HG03558 (cell line): ENCODE results near the gene ZBTB42.
A peak's percentile ranks its signal among the peaks of the same experiment; 100 is the strongest.

Source experiments
- ATAC-seq: cut with Tn5 transposase; IDR thresholded peaks from one replicate; pipeline ENCODE4 v1.9.1; 2021; ENCODE audit warnings: moderate number of reproducible peaks; ENCODE audit not compliant: unreplicated experiment; ENCODE audit errors: extremely low read depth

ZBTB42 gene

GRCh38 chr14:104800771-104801519, at the start of gene ZBTB42:
ZBTB42 (plus strand) TSS chr14:104801101; CDS start chr14:104801198, 97 bp downstream.
- no peak for ATAC-seq

GRCh38 chr14:104751539-104752422, 49.1 kb upstream of the ZBTB42 start:
- ATAC-seq, result no peak

GRCh38 chr14:104752423-104752734, 48.5 kb upstream of the ZBTB42 start:
- ATAC-seq, result peak; percentile 61

- peak; percentile 73 for ATAC-seq
Observed at GRCh38 chr14:104752735-104753527, 48.0 kb upstream of the ZBTB42 start, which contains the start of gene SIVA1. SIVA1 (plus strand) TSS chr14:104753147; CDS start chr14:104753202, 55 bp downstream.

GRCh38 chr14:104753528-104754212, 47.2 kb upstream of the ZBTB42 start:
- no peak for ATAC-seq

GRCh38 chr14:104754213-104754851, 46.6 kb upstream of the ZBTB42 start:
- no peak for ATAC-seq

- no peak for ATAC-seq
Observed at GRCh38 chr14:104755621-104756020, 45.3 kb upstream of the ZBTB42 start.

- ATAC-seq, result no peak
Observed at GRCh38 chr14:104756477-104757237, 44.2 kb upstream of the ZBTB42 start.

- ATAC-seq, result no peak
Observed at GRCh38 chr14:104757238-104757585, 43.7 kb upstream of the ZBTB42 start.

- ATAC-seq, result no peak
Observed at GRCh38 chr14:104757681-104758392, 43.1 kb upstream of the ZBTB42 start.

- no peak for ATAC-seq
Observed at GRCh38 chr14:104758981-104759969, 41.6 kb upstream of the ZBTB42 start.

- ATAC-seq, result no peak
Observed at GRCh38 chr14:104765517-104765916, 35.4 kb upstream of the ZBTB42 start.

GRCh38 chr14:104766256-104766862, 34.5 kb upstream of the ZBTB42 start:
- no peak for ATAC-seq

- no peak for ATAC-seq
Observed at GRCh38 chr14:104766863-104767633, 33.9 kb upstream of the ZBTB42 start.

- ATAC-seq, result no peak
Observed at GRCh38 chr14:104767634-104767918, 33.3 kb upstream of the ZBTB42 start.
